ENCODE results near the gene IDI2. TPM values are rescaled to one million over a fixed set of nuclear protein-coding genes. Genes with fewer than 3 reads are reported as not detected.

The IDI2 gene
- total and polyA plus RNA-seq, 12 donors: 0.07 to 1.2 (median 0.44) TPM; not detected in 4

- Histone ChIP-seq H3K27me3 (no peaks in the 10 kb centered on the region), H3K36me3 (no peaks in the 10 kb centered on the region), H3K9me3 (peaks cover 0 to 28% (median 19%) of the 10 kb centered on the region in 11 donors), H3K27ac (no peak overlapping the region), H3K4me1 (peaks cover 5 to 22% (median 11%) of the 10 kb centered on the region in 9 donors), H3K4me3 (no peak overlapping the region)
- no peak for TF ChIP-seq CTCF (IDR thresholded peaks at IDR 0.05)
- no peak for DNase-seq
- WGBS, 2 donors: 94 to 96% methylated on average over 6 of the region's 6 CpGs
- no peak for ATAC-seq
- intact Hi-C loops (cut with DNase I): loop anchor here in 5 of 10 donors (10.0 kb wide), 3 partner anchors 49 to 139 kb away; partner anchors contain the start of gene LARP4B (in 1 of the 5)
Measured at GRCh38 chr10:983401-983800, 42.3 kb downstream of the IDI2 start.

- DNase-seq: no peak
- Histone ChIP-seq H3K4me3 (no peak overlapping the region), H3K27me3 (no peaks in the 10 kb centered on the region), H3K9me3 (peaks cover 0 to 42% (median 24%) of the 10 kb centered on the region in 11 donors), H3K4me1 (peaks cover 0 to 2% (median 0%) of the 10 kb centered on the region in 9 donors), H3K27ac (no peak overlapping the region), H3K36me3 (no peaks in the 10 kb centered on the region)
- no peak for ATAC-seq
- WGBS, 2 donors: 96 to 99% methylated on average over 5 of the region's 5 CpGs
- TF ChIP-seq CTCF (IDR thresholded peaks at IDR 0.05): no peak
- intact Hi-C loops (cut with DNase I): loop anchor here in 5 of 10 donors (10.0 kb wide), 3 partner anchors 46 to 136 kb away; partner anchors contain the start of gene LARP4B (in 1 of the 5)
Measured at GRCh38 chr10:980468-981093, 45.1 kb downstream of the IDI2 start.

- intact Hi-C loops (cut with DNase I): no loop called here
- ATAC-seq: no peak
- Histone ChIP-seq H3K4me1 (no peaks in the 10 kb centered on the region), H3K36me3 (no peaks in the 10 kb centered on the region), H3K27me3 (no peaks in the 10 kb centered on the region), H3K9me3 (peaks cover 0 to 42% (median 24%) of the 10 kb centered on the region in 11 donors), H3K27ac (no peak overlapping the region), H3K4me3 (no peak overlapping the region)
- WGBS, 2 donors: 93 to 97% methylated on average over 2 of the region's 2 CpGs
- TF ChIP-seq CTCF (IDR thresholded peaks at IDR 0.05): no peak
- DNase-seq: no peak
Measured at GRCh38 chr10:978826-979421, 46.7 kb downstream of the IDI2 start.

- ATAC-seq (no peak), DNase-seq (no peak)
- no peak overlapping the region for H3K27ac ChIP-seq
- no peaks in the 10 kb centered on the region for H3K36me3 ChIP-seq
- H3K27me3 ChIP-seq: no peaks in the 10 kb centered on the region
- H3K4me3 ChIP-seq: no peak overlapping the region
- 93 to 96% methylated on average over 22 of the region's 22 CpGs for WGBS, 2 donors
- TF ChIP-seq CTCF (IDR thresholded peaks at IDR 0.05): no peak
- intact Hi-C loops (cut with DNase I): no loop called here
- peaks cover 0 to 3% (median 0%) of the 10 kb centered on the region in 9 donors for H3K4me1 ChIP-seq
- peaks cover 0 to 42% (median 24%) of the 10 kb centered on the region in 11 donors for H3K9me3 ChIP-seq
Measured at GRCh38 chr10:976316-976715, 49.3 kb downstream of the IDI2 start.
